MM.1S (cell line): ENCODE data around the gene PEDS1.

ENCODE experiments used
- DNase-seq: peaks from one replicate; pipeline ENCODE4 v3.0.0-alpha.2; 2015
- H2AFZ ChIP-seq: fragments of 300-600 bp; sonication (generic); 2 replicates; pipeline ENCODE4 v1.6.0; 2016; ENCODE audit warnings: antibody characterized with exemption, low read length
- H3F3A ChIP-seq: fragments of 300-600 bp; sonication (generic); 2 replicates; pipeline ENCODE4 v1.6.1; 2016; ENCODE audit warnings: mild to moderate bottlenecking, antibody characterized with exemption, low read length, moderate library complexity, mixed read lengths; ENCODE audit not compliant: insufficient read depth
- H3K27ac ChIP-seq: fragments of 300-600 bp; sonication (generic); 2 replicates; pipeline ENCODE4 v1.5.1; 2016; ENCODE audit warnings: mild to moderate bottlenecking, low read length
- H3K27me3 ChIP-seq: fragments of 300-600 bp; sonication (generic); replicated peaks from 2 replicates; pipeline ENCODE4 v1.6.0; 2016; ENCODE audit warnings: low read length; ENCODE audit not compliant: insufficient read depth
- H3K36me3 ChIP-seq: fragments of 300-600 bp; sonication (generic); replicated peaks from 2 replicates; pipeline ENCODE4 v1.6.1; 2016; ENCODE audit warnings: mild to moderate bottlenecking, low read length, mixed read lengths; ENCODE audit not compliant: insufficient read depth
- H3K4me1 ChIP-seq: fragments of 300-600 bp; sonication (generic); 2 replicates; pipeline ENCODE4 v1.6.1; 2016; ENCODE audit warnings: low read length, mixed read lengths
- H3K4me2 ChIP-seq: fragments of 300-600 bp; sonication (generic); 2 replicates; pipeline ENCODE4 v1.6.0; 2016; ENCODE audit warnings: low read depth, low read length
- H3K4me3 ChIP-seq: fragments of 300-600 bp; sonication (generic); 2 replicates; pipeline ENCODE4 v1.5.1; 2016; ENCODE audit warnings: low read length, mixed read lengths
- H3K79me2 ChIP-seq: fragments of 300-600 bp; sonication (generic); 2 replicates; pipeline ENCODE4 v1.6.1; 2016; ENCODE audit warnings: mixed run types, low read length, mixed read lengths
- H3K9ac ChIP-seq: fragments of 300-600 bp; sonication (generic); 2 replicates; pipeline ENCODE4 v1.6.1; 2016; ENCODE audit warnings: low read length, mixed read lengths
- H3K9me2 ChIP-seq: fragments of 300-600 bp; sonication (generic); replicated peaks from 2 replicates; pipeline ENCODE4 v1.6.1; 2016; ENCODE audit warnings: mild to moderate bottlenecking, low read length, mixed read lengths; ENCODE audit not compliant: insufficient read depth
- H3K9me3 ChIP-seq: fragments of 300-600 bp; sonication (generic); replicated peaks from 2 replicates; pipeline ENCODE4 v1.6.1; 2016; ENCODE audit warnings: mild to moderate bottlenecking, low read length, mixed read lengths; ENCODE audit not compliant: insufficient read depth
- H4K20me1 ChIP-seq: fragments of 300-600 bp; sonication (generic); 2 replicates; pipeline ENCODE4 v1.6.1; 2016; ENCODE audit warnings: mild to moderate bottlenecking, low read length, moderate library complexity, mixed read lengths; ENCODE audit not compliant: insufficient read depth
- EZH2 ChIP-seq: fragments of 300-600 bp; sonication (generic); optimal IDR thresholded peaks from 2 replicates; pipeline ENCODE3; 2017; ENCODE audit warnings: low read depth, mild to moderate bottlenecking, antibody characterized with exemption, low read length, mixed read lengths
- EZH2phosphoT487 ChIP-seq: fragments of 300-600 bp; sonication (generic); IDR thresholded peaks from 2 replicates; pipeline ENCODE4 v1.6.1; 2018; ENCODE audit warnings: antibody characterized with exemption, low read length
- TF ChIP-seq, protein P1 (sequence below): fragments of 300-600 bp; sonication (generic); IDR thresholded peaks from 2 replicates; pipeline ENCODE4 v1.5.1; 2016; ENCODE audit warnings: antibody characterized with exemption, low read length, mixed read lengths

Gene PEDS1

DNA sequence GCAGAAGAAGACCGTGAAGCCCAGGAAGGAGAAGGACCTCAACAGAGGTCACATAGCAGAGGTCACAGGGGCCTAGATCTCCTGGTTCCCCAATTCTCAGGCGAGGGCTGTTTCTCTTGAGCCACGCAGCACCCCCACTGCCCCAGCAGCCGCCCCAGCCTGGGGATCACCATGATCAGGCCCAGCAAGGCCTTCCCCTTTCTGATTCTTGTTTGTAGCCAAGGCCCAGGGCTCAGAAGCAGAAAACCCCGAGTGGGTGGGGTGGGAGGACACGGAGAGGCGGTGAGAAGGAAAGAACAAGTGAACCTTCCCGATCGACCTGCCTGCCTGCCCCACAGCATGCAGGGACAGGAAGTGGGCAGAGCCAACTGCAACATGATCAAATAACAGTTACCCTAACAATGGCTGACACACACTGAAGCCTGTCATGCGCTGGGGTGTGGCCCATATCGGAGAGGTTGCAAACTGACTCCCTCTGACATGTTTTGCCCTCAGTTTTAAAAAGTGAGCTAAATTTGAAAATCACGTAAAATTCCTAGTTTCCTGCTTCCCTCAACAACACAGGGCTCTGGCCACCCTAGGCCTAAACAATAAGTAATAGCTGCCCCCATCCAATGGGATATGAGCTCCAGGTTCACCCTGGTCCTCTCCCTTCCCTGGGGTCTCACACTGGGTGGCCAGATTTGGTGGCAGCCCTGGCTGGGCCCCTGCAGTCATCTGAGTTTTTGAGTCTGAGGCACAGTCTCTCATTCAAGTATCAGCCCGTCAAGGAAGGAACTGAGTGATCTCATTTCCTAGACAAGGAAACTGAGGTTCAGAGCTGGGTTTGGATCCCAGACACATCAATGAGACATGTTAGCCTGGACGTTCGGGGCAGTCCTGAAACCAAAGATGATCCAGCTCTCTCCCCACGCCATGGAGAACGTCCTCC is 6.5 kb downstream of the PEDS1 start:
- H2AFZ ChIP-seq = no peak overlapping the region
- no peaks in the 10 kb centered on the region for H3K27me3 ChIP-seq
- H4K20me1 ChIP-seq = no peaks in the 10 kb centered on the region
- H3K9me2 ChIP-seq = no peaks in the 10 kb centered on the region
- H3K9ac ChIP-seq = no peak overlapping the region
- no peaks in the 10 kb centered on the region for H3F3A ChIP-seq
- no peaks in the 10 kb centered on the region for H3K9me3 ChIP-seq
- peaks cover 30% of the 10 kb centered on the region for H3K79me2 ChIP-seq
- H3K36me3 ChIP-seq = no peaks in the 10 kb centered on the region
- no peak overlapping the region for H3K4me3 ChIP-seq
- no peak overlapping the region for H3K4me2 ChIP-seq
- no peaks in the 10 kb centered on the region; the same call in 1 of the 2 replicates for H3K4me1 ChIP-seq
- TF ChIP-seq, protein P1, sequence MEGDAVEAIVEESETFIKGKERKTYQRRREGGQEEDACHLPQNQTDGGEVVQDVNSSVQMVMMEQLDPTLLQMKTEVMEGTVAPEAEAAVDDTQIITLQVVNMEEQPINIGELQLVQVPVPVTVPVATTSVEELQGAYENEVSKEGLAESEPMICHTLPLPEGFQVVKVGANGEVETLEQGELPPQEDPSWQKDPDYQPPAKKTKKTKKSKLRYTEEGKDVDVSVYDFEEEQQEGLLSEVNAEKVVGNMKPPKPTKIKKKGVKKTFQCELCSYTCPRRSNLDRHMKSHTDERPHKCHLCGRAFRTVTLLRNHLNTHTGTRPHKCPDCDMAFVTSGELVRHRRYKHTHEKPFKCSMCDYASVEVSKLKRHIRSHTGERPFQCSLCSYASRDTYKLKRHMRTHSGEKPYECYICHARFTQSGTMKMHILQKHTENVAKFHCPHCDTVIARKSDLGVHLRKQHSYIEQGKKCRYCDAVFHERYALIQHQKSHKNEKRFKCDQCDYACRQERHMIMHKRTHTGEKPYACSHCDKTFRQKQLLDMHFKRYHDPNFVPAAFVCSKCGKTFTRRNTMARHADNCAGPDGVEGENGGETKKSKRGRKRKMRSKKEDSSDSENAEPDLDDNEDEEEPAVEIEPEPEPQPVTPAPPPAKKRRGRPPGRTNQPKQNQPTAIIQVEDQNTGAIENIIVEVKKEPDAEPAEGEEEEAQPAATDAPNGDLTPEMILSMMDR = no peak
- TF ChIP-seq EZH2 (no peak), EZH2phosphoT487 (no peak)
- DNase-seq = no peak
- no peak overlapping the region for H3K27ac ChIP-seq

DNA sequence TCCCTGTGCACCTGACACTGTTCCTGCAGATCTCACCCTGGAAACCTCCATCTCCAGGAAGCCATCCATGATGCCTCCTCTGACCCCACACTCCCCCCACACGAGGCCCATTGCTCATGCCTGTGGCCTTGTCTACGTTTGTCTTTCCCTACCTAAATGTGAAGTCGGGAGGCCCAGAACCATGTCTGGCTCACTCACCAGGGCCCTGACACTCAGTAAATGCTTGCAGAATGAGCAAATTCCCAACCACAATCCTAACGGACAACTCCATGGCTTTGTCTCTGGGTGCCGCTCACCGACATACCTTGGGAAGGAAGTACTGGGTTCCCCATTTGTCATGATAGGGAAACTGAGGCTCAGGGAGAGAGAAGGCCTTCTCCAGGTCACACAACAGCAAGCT is 7.3 kb downstream of the PEDS1 start:
- Histone ChIP-seq H3K4me1 (no peaks in the 10 kb centered on the region), H3K9me3 (no peaks in the 10 kb centered on the region), H3F3A (no peaks in the 10 kb centered on the region), H3K9me2 (no peaks in the 10 kb centered on the region), H3K27ac (no peak overlapping the region), H2AFZ (no peak overlapping the region), H3K27me3 (no peaks in the 10 kb centered on the region), H4K20me1 (no peaks in the 10 kb centered on the region), H3K36me3 (no peaks in the 10 kb centered on the region), H3K79me2 (peaks cover 25% of the 10 kb centered on the region), H3K4me2 (no peak overlapping the region), H3K4me3 (no peak overlapping the region), H3K9ac (no peak overlapping the region)
- no peak for TF ChIP-seq EZH2phosphoT487
- TF ChIP-seq, protein P1 = no peak
- no peak for TF ChIP-seq EZH2
- no peak for DNase-seq

DNA sequence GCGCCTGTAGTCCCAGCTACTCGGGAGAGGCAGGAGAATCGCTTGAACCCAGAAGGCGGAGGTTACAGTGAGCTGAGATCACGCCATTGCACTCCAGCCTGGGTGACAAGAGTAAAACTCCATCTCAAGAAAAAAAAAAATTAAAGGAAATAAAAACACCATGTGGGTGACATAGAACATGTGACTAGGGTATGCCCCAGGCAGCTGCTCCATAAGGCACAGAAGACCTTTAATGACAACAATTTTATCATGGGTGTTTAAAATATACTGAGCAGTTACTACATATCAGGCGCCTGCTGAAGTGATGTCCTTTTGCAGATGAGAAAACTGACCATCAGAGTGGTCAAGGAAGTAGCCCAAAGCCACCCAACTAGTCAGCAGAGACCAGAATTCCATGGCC is 8.0 kb downstream of the PEDS1 start:
- H3F3A ChIP-seq = no peaks in the 10 kb centered on the region
- H3K36me3 ChIP-seq = no peaks in the 10 kb centered on the region
- no peak overlapping the region for H3K27ac ChIP-seq
- TF ChIP-seq, protein P1 = no peak
- TF ChIP-seq EZH2 = no peak
- no peak overlapping the region for H3K4me3 ChIP-seq
- no peak overlapping the region for H3K4me2 ChIP-seq
- no peaks in the 10 kb centered on the region for H3K9me3 ChIP-seq
- no peak overlapping the region for H2AFZ ChIP-seq
- H3K4me1 ChIP-seq = no peaks in the 10 kb centered on the region
- no peaks in the 10 kb centered on the region for H4K20me1 ChIP-seq
- peaks cover 21% of the 10 kb centered on the region for H3K79me2 ChIP-seq
- H3K27me3 ChIP-seq = no peaks in the 10 kb centered on the region
- no peaks in the 10 kb centered on the region for H3K9me2 ChIP-seq
- H3K9ac ChIP-seq = no peak overlapping the region
- no peak for DNase-seq
